ENCODE data around the gene WWC2. TPM values are rescaled to one million over a fixed set of nuclear protein-coding genes. Genes with fewer than 3 reads are reported as not detected.

The WWC2 gene
- total RNA-seq, 2 experiments from 2014 or later, result not detected

DNA sequence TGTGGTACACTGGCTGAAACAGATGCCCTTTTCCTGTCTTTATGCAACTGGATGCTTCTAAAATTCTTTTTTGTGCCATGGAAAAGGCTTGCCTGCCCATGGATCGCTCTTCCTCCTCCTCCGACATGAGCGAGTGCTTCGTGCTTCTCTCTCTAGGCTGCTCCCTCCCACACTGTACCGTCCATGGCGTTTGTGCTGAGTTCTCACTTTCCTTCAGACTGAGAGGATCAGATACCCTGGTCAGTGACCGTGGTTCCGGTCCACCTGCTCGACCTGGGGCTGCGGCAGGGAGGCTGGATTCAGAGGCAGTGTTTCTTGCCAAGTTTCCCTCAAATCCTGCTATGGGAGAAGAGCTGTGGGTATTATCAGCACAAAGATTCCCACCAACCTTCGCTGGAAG lies 233.4 kb downstream of the WWC2 start:
- Histone ChIP-seq H3K9me3 (ENCODE audit: low read length) (no peaks in the 10 kb centered on the region), H3K36me3 (ENCODE audit: insufficient read depth, low read length) (no peaks in the 10 kb centered on the region), H3K4me1 (ENCODE audit: insufficient read depth, low read length, poor library complexity, severe bottlenecking) (no peaks in the 10 kb centered on the region), H2AFZ (ENCODE audit: low read length) (no peak overlapping the region), H3K4me2 (ENCODE audit: low read length) (no peak overlapping the region), H4K20me1 (ENCODE audit: insufficient read depth, low read length) (no peaks in the 10 kb centered on the region), H3K27ac (ENCODE audit: low read depth, low read length, poor library complexity, severe bottlenecking) (no peak overlapping the region), H3K4me3 (ENCODE audit: low read depth, low read length, poor library complexity, severe bottlenecking) (no peak overlapping the region), H3K9me2 (ENCODE audit: insufficient read depth, low read length) (no peaks in the 10 kb centered on the region), H3K79me2 (ENCODE audit: insufficient read depth, low read depth, low read length) (no peaks in the 10 kb centered on the region)
- TF ChIP-seq, protein P1, sequence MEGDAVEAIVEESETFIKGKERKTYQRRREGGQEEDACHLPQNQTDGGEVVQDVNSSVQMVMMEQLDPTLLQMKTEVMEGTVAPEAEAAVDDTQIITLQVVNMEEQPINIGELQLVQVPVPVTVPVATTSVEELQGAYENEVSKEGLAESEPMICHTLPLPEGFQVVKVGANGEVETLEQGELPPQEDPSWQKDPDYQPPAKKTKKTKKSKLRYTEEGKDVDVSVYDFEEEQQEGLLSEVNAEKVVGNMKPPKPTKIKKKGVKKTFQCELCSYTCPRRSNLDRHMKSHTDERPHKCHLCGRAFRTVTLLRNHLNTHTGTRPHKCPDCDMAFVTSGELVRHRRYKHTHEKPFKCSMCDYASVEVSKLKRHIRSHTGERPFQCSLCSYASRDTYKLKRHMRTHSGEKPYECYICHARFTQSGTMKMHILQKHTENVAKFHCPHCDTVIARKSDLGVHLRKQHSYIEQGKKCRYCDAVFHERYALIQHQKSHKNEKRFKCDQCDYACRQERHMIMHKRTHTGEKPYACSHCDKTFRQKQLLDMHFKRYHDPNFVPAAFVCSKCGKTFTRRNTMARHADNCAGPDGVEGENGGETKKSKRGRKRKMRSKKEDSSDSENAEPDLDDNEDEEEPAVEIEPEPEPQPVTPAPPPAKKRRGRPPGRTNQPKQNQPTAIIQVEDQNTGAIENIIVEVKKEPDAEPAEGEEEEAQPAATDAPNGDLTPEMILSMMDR (conservative IDR thresholded peaks at IDR 0.05; ENCODE audit: low read length), result no peak
- no peak for TF ChIP-seq EZH2phosphoT487 (IDR thresholded peaks at IDR 0.05; ENCODE audit: borderline replicate concordance, low read depth, low read length)
- BruUV-seq (replicated peaks), result no TSS peak
- intact Hi-C loops (cut with micrococcal nuclease; ENCODE audit: unreplicated experiment), result no loop called here
- no peak for DNase-seq (ENCODE audit: low spot score)
- CTCF ChIA-PET (ENCODE audit: unreplicated experiment), result no interaction called here
- POLR2A ChIA-PET, result no interaction called here

DNA sequence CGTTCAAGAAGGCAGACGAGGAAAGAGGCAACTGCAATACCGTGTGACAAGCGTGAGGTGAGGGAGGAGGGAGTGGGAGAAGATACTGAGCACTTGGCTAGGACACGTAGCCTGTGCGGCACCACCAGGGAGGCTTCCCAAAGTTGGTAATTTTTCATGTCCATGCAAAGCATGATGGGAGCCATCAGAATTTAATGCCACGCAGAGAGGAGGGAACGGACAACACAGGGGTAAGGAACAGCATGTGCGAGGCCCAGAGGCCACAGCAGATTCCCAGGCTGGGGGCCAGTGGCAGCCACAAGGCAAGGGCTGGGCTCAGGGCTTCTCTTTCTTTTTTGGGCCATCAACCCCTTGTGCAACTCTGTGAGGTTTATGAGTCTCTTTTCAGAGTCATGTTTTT lies 234.1 kb downstream of the WWC2 start:
- intact Hi-C loops (cut with micrococcal nuclease; ENCODE audit: unreplicated experiment), result no loop called here

DNA sequence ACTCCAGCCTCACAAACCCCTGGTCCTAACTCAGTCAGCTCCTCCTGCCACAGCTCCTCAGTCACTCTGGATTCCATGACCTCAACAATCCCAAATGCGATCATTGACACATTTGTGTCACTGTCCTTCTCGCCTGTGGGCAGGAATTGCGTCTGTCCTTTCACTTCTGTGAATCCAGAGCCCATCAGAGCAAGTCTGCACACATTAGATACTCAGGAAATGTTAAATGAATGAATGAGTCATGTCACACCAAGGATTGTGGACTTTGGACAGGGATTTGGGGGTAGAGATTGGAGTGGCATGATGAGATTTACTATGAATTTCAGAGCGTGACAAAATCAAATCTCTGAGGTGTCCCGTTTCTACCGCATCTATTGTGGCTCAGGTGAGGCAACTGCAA lies 234.9 kb downstream of the WWC2 start:
- no peaks in the 10 kb centered on the region for H3K4me1 ChIP-seq (ENCODE audit: insufficient read depth, low read length, poor library complexity, severe bottlenecking)
- H3K4me3 ChIP-seq (ENCODE audit: low read depth, low read length, poor library complexity, severe bottlenecking), result no peak overlapping the region
- intact Hi-C loops (cut with micrococcal nuclease; ENCODE audit: unreplicated experiment), result no loop called here
- no peaks in the 10 kb centered on the region for H3K36me3 ChIP-seq (ENCODE audit: insufficient read depth, low read length)
- no peak overlapping the region for H2AFZ ChIP-seq (ENCODE audit: low read length)
- no peaks in the 10 kb centered on the region for H4K20me1 ChIP-seq (ENCODE audit: insufficient read depth, low read length)
- BruUV-seq (replicated peaks), result no TSS peak
- no peak for TF ChIP-seq EZH2phosphoT487 (IDR thresholded peaks at IDR 0.05; ENCODE audit: borderline replicate concordance, low read depth, low read length)
- TF ChIP-seq, protein P1 (conservative IDR thresholded peaks at IDR 0.05; ENCODE audit: low read length), result no peak
- no peak overlapping the region for H3K4me2 ChIP-seq (ENCODE audit: low read length)
- DNase-seq (ENCODE audit: low spot score), result no peak
- H3K27ac ChIP-seq (ENCODE audit: low read depth, low read length, poor library complexity, severe bottlenecking), result no peak overlapping the region
- POLR2A ChIA-PET, result no interaction called here
- CTCF ChIA-PET (ENCODE audit: unreplicated experiment), result no interaction called here
- H3K9me3 ChIP-seq (ENCODE audit: low read length), result no peaks in the 10 kb centered on the region
- no peaks in the 10 kb centered on the region for H3K79me2 ChIP-seq (ENCODE audit: insufficient read depth, low read depth, low read length)
- no peaks in the 10 kb centered on the region for H3K9me2 ChIP-seq (ENCODE audit: insufficient read depth, low read length)

More for the DNA sequence above, 234.1 kb downstream of the WWC2 start:
- no peaks in the 10 kb centered on the region for H3K36me3 ChIP-seq (ENCODE audit: insufficient read depth, low read length)
- H3K4me1 ChIP-seq (ENCODE audit: insufficient read depth, low read length, poor library complexity, severe bottlenecking), result no peaks in the 10 kb centered on the region
- CTCF ChIA-PET (ENCODE audit: unreplicated experiment), result no interaction called here
- DNase-seq (ENCODE audit: low spot score), result no peak
- no peak overlapping the region for H3K4me3 ChIP-seq (ENCODE audit: low read depth, low read length, poor library complexity, severe bottlenecking)
- no peak overlapping the region for H3K27ac ChIP-seq (ENCODE audit: low read depth, low read length, poor library complexity, severe bottlenecking)
- POLR2A ChIA-PET, result no interaction called here
- no peaks in the 10 kb centered on the region for H3K9me3 ChIP-seq (ENCODE audit: low read length)
- no peaks in the 10 kb centered on the region for H3K79me2 ChIP-seq (ENCODE audit: insufficient read depth, low read depth, low read length)
- no peaks in the 10 kb centered on the region for H3K9me2 ChIP-seq (ENCODE audit: insufficient read depth, low read length)
- no peak overlapping the region for H3K4me2 ChIP-seq (ENCODE audit: low read length)
- BruUV-seq (replicated peaks), result no TSS peak
- no peaks in the 10 kb centered on the region for H4K20me1 ChIP-seq (ENCODE audit: insufficient read depth, low read length)
- no peak for TF ChIP-seq EZH2phosphoT487 (IDR thresholded peaks at IDR 0.05; ENCODE audit: borderline replicate concordance, low read depth, low read length)
- TF ChIP-seq, protein P1 (conservative IDR thresholded peaks at IDR 0.05; ENCODE audit: low read length), result no peak
- H2AFZ ChIP-seq (ENCODE audit: low read length), result no peak overlapping the region
